Measurements from ENCODE around the gene QTRT2.

DNA sequence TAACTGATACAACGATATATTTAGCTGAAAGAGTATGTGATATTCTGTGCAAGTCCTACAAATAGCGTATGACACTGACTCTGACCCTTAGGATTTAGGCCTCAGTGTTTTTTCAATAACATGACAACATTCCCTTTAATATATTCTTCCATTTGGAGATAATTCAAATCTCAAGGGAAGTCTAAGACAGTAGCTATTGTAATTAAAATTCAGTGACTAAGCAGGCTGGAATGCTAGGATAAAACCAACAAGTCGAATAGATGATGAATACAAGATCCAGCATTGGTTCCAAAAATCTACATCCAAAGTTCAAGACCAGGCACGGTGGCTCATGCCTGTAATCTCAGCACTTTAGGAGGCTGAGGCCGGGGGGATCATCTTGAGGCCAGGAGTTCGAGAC, 56.2 kb downstream of the QTRT2 start:
- TF ChIP-seq, protein P1, sequence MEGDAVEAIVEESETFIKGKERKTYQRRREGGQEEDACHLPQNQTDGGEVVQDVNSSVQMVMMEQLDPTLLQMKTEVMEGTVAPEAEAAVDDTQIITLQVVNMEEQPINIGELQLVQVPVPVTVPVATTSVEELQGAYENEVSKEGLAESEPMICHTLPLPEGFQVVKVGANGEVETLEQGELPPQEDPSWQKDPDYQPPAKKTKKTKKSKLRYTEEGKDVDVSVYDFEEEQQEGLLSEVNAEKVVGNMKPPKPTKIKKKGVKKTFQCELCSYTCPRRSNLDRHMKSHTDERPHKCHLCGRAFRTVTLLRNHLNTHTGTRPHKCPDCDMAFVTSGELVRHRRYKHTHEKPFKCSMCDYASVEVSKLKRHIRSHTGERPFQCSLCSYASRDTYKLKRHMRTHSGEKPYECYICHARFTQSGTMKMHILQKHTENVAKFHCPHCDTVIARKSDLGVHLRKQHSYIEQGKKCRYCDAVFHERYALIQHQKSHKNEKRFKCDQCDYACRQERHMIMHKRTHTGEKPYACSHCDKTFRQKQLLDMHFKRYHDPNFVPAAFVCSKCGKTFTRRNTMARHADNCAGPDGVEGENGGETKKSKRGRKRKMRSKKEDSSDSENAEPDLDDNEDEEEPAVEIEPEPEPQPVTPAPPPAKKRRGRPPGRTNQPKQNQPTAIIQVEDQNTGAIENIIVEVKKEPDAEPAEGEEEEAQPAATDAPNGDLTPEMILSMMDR (conservative IDR thresholded peaks at IDR 0.05; ENCODE audit: low read length): no peak
- TF ChIP-seq EZH2phosphoT487 (IDR thresholded peaks at IDR 0.05; ENCODE audit: borderline replicate concordance): no peak
